GM19193 (cell line): ENCODE data around the gene TNC.

Experiments
- POLR2A ChIP-seq: IDR thresholded peaks from 4 replicates; pipeline ENCODE4 v1.6.1; 2011; ENCODE audit not compliant: insufficient read depth, insufficient read length; ENCODE audit errors: extremely low read depth

TNC gene

DNA sequence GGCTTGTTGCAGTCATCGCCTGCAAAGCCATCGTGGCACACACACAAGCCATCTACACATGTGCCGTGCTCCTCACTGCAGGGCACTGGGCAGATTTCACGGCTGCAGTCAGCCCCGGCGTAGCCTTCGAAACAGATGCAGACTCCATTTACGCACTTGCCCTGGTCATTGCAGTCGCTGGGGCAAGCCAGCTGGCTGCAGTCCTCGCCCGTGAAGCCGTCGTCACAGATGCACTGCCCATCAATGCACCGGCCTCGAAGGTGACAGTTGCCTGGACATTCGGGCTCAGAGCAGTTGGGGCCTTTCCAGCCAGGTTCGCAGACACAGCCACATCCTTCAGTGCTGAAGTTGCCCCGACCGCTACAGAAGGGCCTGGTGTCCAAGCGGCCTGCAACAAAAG is 31.1 kb downstream of the TNC start:
- TF ChIP-seq POLR2A = no peak

DNA sequence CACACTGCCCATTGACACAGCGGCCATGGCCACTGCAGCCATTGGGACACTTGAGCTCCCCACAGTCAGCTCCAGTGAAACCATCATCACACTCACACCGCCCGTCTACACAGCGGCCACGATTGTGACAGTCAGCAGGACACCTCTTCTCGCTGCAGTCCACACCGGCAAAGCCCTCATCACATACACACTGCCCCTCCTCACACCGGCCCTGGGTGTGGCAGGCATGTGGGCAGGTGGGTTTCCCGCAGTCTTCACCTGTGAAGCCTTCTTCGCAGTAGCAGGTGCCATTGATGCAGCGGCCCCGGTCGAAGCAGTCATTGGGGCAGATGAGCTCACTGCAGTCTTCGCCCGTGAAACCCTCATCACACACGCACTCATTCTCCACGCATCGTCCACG is 31.5 kb downstream of the TNC start:
- TF ChIP-seq POLR2A = no peak

GRCh38 chr9:115085773-115086377 is 32.1 kb downstream of the TNC start:
- TF ChIP-seq POLR2A = no peak

DNA sequence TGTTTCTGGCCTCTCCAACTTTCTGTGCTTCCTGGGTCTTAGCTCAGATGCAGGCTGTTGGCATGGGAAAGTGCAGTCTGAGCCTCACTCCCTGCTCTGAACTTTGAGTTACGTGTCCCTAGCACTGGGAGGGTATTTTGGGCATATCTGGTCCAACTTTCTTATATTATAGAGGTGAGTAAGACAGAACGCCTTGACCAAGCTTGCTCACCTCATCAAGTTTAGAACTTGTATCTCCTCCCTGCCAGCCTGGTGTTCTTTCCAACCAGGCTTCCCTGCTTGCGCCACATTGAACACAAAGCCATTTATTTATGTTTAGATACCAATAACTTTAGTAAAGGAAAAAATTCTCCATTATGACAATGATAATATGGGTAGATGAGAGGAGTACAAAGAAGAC is 33.2 kb downstream of the TNC start:
- no peak for TF ChIP-seq POLR2A

DNA sequence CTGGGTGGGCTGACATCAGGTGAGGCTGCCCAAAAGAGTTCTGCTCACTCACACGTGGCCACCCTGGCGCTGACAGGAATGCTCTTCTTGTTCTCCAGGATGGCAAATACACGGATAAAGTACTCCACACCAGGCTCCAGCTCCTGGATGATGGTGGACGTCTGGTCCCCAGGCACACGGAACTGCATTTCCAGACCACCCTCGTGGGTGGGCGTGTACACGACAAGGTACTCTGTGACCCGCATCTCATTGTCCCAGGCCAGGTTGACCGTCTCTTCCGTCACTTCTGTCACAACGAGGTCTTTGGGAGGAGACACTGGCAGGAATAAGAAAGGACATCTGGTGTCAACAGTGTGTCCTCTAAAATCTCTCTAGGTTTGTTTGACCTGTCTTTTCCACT is 33.8 kb downstream of the TNC start:
- TF ChIP-seq POLR2A = no peak

DNA sequence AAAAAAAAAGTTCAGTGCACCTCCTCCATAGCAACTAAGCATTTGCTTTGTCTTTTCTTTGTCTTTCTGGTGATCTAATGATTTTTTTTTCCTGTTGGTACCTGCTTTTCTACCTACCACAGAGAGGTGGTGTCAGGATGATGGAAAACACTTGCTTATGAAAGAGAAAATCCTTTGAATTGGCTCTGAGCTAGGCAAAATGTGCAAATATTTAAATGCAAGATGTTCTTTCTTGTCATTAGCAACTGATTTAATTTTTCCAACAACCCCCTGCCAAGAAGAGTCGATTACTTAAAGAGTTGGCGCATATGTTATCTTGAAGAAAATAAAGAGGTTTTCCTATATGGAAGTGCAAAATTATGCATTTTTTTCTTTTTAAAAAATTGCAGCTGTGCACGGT is 37.7 kb downstream of the TNC start:
- no peak for TF ChIP-seq POLR2A

DNA sequence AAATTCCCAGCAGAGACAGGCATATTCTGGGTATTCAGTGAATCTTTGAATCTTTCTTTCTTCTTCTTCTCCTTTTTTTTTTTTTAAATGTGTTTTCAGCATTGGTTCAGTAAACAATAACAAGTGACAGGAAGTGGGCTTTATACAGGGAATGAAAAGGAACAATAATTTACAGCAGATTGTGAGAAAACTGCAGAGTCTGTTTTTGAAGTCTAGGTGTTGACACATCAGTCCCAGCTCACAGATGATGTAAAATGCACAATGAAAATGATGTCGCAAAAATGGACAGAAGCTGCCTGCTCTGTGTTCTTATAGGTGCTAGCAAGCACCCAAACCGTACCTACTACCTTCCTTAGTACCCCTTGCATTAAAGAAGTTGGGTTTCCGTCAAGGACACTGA is 38.8 kb downstream of the TNC start:
- TF ChIP-seq POLR2A = no peak

DNA sequence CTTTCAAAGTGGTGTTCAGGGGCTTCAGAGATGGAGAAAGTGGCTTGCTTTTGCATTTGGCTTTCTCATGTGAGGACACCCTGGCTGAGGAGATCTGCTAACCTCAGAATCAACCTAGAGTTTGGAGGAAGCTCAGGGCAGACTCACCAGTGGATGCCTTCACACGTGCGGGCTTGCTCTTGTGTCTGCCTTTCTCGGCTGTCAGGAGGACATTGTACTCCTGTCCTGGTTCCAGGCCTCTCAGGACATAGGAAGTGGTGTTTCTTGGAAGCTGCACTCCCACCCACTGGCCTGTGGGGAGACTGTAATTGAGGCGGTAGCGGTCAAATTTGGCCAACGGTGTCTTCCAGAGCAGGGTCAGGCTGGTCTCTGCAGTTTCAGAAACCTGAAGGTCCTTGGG is 44.5 kb downstream of the TNC start:
- no peak for TF ChIP-seq POLR2A

GRCh38 chr9:115071176-115071575 is 46.8 kb downstream of the TNC start:
- TF ChIP-seq POLR2A = no peak

DNA sequence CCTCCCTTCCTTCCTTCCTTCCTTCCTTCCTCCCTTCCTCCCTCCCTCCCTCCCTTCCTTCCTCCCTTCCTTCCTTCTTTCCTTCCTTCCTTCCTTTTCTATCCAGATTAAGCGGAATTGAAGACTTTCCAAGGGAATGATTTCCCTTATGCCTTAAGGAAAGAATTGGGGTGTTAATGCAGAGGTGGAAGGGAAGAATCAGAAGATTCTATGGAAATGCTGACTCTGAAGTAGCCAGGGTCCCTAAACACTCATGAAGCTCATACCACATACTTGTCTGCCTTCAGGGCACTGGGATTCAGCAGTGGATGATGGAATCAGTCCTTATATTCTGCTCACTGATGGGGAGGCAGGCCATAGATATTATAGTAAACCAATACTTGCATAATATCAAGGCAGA is 48.2 kb downstream of the TNC start:
- TF ChIP-seq POLR2A = no peak

DNA sequence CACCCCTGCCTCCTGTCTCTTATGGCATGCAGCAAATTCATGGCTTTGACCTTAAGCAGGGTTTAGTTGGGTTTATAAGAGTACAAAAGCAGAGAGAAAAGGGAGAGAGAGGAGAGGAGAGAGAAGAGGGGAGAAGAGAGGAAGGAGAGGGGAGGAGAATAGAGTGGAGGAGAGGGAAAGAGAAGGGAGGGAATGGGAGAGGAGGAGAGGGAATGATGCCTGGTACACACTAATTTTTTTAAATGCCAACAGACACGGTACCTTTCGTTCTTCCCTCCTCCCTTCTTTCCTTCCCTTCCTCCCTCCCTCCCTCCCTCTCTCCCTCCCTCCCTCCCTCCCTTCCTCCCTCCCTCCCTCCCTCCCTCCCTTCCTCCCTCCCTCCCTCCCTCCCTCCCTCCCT is 48.7 kb downstream of the TNC start:
- TF ChIP-seq POLR2A = no peak

GRCh38 chr9:115068031-115068430 is 49.9 kb downstream of the TNC start:
- no peak for TF ChIP-seq POLR2A

DNA sequence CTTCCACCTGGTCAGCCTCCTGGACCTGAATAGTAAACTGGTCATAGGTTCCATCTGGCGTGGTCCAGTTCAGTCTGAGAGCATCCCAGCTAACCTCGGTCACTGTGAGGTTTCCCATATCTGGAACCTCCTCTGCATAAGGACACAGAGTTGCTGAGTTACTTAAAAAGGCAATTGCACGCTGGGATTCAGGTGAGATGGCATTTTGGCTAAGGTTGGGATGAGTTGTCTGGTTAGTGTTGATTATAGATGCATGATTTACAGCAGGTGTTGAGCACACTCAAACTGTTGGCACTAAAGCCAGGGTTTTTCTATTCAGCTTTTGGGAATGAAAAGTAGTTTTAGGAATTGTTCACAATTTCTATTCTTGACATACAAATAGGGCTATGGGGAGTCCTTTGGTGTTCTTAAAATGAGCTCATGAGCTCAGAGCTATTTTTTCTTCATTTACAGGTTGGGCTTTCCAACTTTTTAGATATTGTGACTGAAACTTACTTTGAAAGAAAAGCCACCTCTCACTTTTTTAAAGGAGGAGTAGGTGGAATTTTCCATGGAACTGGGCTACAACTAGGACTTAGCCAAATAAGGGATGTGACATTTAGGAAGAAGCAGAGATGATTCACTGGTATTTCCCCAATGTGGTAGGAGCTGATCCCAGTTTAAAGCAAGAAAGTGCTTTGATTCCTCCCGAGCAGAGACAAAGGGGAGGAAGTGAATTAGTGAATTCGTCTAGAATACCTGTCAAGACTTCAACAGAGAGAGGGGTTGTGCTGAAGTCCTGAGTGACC is 54.7 kb downstream of the TNC start:
- no peak for TF ChIP-seq POLR2A

- TF ChIP-seq POLR2A = no peak
Observed at GRCh38 chr9:115058684-115059315, 59.2 kb downstream of the TNC start.

DNA sequence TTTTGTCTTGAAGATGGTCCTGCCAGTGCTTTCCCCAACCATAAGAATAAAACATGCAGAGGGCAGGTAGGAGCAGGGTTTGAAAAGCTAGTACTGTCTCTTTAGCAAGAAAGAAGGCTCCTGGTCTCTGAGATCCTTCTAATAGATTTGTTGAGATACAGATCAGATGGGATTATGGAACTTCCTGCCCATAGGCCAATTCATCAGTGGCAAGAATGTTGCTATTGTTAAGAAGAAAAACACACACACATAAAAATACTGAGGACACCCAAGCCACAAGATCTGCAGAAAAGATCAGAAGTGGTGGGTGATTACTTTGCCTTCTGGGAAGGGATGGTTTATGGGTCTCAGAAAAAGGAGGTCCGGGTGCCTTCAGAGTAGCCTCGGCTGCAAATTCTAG is 59.8 kb downstream of the TNC start:
- no peak for TF ChIP-seq POLR2A

DNA sequence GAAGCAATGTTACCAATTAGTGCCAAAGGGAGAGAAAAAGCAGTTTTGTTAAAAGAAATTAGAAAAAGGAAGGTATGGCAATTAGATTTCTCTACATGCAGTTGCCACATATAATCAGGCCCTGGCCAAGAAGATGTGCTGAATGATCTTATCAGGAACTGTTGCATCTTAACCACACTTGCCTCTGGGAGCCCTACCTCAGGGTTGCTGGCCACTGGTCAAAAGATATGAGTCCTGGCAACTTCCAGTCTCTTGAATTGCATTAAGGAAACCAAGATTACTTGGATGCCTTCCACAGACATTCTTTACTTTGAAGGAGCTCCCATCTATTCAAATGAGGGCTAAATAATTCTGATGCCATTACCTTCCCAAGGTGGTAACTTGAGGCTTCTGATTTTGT is 60.4 kb downstream of the TNC start:
- TF ChIP-seq POLR2A = no peak
